Activated CD8-positive, alpha-beta memory T cell treated with anti-CD3 and anti-CD28 coated beads, Interleukin-2, amount 50 U/mL, for 1 hour (primary cell): ENCODE results near the gene POLR1C.
"Not testable (repeated sequence)": the region's sequence is repeated elsewhere in the genome, so short reads cannot be mapped to it uniquely, and the experiment has no call there.

Experiments
- DNase-seq: peaks from one replicate; pipeline ENCODE4 v3.0.0-alpha.2; 2020; ENCODE audit errors: extremely low read depth

The POLR1C gene, protein sequence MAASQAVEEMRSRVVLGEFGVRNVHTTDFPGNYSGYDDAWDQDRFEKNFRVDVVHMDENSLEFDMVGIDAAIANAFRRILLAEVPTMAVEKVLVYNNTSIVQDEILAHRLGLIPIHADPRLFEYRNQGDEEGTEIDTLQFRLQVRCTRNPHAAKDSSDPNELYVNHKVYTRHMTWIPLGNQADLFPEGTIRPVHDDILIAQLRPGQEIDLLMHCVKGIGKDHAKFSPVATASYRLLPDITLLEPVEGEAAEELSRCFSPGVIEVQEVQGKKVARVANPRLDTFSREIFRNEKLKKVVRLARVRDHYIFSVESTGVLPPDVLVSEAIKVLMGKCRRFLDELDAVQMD

DNA sequence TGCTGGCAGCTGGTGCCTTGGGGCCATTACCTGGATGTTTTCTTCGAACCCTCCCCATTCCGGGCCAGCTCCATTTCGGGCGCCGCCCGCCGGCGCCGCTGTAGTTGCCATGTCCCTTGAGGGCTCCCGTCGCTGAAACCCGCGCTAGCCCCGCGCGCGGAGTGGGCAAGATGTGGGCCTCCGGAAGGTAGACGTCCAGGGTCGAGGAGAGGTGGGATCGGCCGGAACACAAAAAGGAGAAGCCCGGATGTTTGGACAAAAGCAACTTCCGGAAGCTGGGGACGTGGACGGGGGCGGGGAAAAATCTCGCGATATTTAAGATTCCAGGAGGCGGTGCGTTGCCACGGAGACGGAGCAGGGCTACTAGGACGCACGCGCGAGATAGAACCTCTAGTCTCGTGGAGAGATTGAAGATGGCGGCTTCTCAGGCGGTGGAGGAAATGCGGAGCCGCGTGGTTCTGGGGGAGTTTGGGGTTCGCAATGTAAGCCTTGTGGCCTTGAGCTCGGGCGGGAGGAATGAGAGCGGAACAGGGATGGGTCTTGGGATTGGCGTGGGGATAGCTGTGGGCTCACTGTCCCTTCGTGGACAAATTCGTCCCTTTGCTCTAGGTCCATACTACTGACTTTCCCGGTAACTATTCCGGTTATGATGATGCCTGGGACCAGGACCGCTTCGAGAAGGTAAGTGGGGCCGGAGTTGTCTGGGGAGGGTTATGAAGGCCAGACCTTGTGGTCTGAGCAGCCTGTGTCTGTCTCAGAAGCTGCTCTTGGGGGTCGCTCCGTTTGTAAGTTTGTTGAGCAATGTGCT, at the start of gene POLR1C, which contains the start of gene YIPF3:
Gene POLR1C, plus strand, starts transcription at position 393 of the 808 bp plus-strand sequence. Its CDS starts 21 bp downstream, at position 414.
Gene YIPF3, minus strand, starts transcription at position 230 of the 808 bp plus-strand sequence. Its CDS starts 119 bp downstream, at position 111.
- peak; percentile 95 for DNase-seq

- DNase-seq, result not testable (repeated sequence)
Observed at GRCh38 chr6:43467265-43467664, 49.6 kb upstream of the POLR1C start.

GRCh38 chr6:43467752-43468151, 49.1 kb upstream of the POLR1C start:
- DNase-seq, result no peak

GRCh38 chr6:43468240-43468639, 48.6 kb upstream of the POLR1C start:
- DNase-seq, result no peak

DNA sequence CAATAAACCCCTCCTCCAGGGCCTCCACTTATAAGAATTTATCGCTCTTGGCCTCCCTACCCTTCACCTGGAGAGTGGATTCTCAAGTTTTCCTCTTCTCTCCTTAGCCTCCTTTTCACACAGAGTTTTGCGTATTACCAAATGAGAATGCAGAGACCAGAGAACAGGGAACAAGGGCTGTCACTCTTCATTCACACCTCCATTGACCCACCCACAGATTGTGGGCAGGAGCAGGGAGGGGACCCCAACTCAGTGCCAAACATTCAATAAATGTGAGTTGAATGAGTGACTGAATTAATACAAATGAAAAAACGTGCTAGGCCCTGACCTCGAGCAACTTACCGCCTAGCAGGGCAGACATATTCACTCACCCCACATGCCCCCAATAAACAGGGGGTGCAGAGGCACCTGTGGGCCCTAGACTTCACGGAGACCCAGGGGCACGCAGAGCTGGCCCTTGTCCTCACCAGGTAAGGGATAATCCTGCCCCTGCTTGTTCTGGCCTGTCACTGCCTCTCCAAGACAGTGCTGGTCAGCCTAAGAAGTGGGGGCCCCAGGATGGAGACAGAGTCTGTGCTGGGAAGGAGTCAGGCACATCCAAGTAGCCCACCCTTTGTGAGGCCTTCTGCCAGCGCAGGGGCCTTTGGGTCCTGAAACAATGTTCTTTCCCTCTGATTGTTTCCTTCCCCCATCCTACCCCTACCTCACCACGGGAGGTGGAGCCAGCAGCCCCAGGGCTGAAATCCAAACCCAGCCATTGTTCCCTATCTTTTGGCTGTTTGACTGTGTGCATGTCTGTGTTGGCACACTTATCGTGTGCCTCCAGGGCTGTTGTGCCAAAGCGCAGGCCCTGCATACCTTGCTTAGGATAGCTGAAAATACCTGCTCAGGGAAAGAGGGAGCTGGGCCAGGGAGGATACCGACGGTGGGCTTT, 47.9 kb upstream of the POLR1C start:
- no peak for DNase-seq

DNA sequence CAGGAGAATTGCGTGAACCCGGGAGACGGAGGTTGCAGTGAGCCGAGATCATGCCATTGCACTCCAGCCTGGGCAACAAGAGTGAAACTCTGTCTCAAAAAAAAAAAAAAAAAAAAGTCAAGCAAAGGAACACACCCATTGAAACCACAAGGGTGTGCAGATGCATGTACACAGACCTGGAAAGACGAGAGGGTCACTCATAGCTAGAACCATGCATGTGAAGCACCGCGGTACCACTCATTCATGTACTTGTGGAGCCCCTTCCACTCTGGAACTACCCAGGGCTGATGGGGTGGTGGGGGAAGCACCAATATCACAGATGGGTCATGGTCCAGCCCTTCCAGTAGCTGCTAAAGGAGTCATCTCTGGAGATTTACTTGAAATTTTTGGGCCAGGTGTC, 46.9 kb upstream of the POLR1C start:
- no peak for DNase-seq

DNA sequence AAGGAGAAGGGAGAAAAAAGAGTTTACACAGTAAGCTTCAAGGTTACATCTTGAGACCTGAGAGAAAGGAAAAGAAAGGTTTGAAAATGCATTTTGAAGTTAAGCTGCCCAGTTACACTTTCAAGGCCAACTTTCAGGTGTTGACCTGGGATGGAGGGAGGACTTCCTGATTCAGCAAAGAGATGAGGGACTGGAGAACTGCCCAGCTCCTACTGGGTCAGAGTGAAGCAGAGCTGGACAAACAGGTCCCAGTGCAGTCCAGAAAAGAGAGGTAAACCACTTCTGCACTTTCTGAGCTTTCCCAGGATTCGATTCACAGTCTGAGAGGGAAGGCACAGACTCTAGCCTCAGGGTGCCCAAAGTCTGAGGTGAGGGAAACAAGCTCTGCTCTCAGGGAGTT, 45.5 kb upstream of the POLR1C start:
- DNase-seq, result no peak

DNA sequence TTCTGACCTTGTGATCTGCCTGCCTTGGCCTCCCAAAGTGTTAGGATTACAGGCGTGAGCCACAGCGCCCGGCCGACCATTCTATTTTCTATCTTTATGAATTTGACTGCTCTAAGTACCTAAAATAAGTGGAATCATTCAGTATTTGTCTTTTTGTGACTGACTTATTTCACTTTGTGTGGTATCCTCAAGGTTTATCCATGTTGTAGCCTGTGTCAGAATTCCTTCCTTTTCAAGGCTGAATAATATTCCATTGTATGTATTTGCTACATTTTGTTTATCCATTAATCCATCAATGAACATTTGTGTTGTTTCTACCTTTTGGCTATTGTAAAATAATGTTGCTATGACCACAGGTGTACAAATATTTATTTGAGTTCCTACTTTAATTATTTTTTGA, 44.4 kb upstream of the POLR1C start:
- DNase-seq, result no peak

DNA sequence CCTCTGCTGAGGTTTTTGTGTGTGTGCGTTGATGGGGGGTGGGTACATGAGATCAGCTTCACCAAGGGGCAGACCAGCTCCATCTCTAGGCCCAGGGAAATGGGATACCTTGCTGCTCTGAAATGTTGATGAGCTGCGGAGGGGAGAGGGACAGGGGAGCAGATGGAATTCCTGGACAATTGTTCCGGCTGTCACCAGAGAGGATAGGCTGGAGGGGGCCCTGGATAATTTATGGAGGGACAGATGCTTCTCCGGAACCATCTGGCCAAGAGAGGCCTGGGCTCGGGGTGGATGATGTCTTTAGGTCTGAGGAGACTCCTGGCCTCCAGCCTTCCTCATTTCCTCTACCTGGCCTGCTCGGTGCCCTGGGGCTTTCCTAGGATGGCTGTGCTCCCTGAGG, 41.4 kb upstream of the POLR1C start:
- DNase-seq, result no peak

DNA sequence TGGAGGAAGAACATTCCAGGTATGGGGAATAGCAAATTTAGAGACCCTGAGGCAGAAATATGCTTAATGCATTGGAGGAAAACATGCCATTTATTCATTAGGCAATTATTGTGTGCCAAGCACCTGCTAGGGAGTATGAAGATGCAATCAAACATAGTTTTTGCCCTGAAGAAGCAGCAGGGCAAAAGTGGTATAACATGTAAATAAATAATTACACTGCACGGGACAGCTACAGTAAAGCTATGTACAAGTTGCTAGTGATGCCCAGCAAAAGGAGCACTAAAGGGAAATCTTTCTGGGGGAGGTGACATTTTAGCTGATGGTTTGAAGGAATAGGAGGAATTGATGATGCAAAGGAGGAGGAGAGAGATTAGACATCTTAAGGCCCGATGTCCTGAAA, 40.1 kb upstream of the POLR1C start:
- no peak for DNase-seq

DNA sequence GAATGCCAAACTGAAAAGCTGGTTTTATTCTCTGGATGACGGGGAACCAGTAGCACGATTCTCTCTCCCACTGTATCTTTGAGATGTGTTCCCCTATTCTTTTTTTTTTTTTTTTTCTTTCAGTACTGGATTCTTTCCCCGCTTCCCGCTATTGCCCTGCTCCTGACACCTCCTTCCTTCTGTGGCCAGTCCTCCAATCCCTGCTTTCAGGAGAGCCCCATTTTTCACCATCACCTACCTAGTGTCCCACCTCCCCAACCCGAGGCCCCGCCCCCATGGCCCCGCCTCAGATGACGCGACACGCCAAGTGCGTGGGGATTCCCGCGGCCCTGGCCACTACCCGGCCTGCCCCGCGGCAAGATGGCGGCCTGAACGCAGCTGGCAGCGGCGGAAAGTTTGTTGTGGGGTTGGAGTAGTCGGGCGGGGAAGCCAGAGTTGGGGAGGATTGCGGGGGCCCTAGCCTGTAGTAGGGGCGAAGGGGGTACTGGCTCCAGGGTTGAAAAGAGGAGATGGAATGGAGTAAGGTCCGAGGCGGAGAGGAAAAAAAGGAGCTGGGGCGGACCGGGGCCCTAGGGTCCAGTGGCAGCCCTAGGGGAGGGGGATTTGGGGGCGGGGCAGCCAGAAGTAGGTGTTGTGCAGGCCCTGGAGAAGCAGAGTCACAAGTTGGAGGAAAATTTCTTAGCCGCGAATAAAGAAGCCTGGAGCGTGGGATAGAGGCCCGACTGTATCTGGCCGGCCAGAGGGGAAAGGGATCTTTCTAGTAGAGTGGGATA, 39.5 kb upstream of the POLR1C start, which contains the start of gene TJAP1:
Gene TJAP1, plus strand, starts transcription at position 336 of the 773 bp plus-strand sequence. CDS start 21,432 bp downstream, outside the sequence.
- peak; percentile 78 for DNase-seq

DNA sequence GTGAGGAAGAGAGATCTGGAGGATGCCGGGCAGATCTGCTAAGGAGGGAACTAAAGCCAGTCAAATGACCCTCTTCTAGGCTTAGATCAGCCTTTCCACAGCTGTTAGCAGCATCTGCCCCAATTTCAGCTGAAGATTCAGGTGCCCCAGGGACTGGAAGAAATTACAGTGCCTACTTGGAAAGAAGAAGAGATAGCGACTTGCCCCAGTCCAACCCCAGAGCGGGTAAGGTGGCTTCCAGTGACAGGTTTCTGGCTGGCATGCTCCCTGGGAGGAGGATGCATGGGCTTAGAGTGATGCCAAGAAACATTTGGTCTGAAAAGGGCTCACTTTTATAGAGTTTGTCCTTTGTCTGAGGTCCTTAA, 38.9 kb upstream of the POLR1C start:
- DNase-seq, result no peak

- DNase-seq, result no peak
Observed at GRCh38 chr6:43481075-43481474, 35.8 kb upstream of the POLR1C start.

DNA sequence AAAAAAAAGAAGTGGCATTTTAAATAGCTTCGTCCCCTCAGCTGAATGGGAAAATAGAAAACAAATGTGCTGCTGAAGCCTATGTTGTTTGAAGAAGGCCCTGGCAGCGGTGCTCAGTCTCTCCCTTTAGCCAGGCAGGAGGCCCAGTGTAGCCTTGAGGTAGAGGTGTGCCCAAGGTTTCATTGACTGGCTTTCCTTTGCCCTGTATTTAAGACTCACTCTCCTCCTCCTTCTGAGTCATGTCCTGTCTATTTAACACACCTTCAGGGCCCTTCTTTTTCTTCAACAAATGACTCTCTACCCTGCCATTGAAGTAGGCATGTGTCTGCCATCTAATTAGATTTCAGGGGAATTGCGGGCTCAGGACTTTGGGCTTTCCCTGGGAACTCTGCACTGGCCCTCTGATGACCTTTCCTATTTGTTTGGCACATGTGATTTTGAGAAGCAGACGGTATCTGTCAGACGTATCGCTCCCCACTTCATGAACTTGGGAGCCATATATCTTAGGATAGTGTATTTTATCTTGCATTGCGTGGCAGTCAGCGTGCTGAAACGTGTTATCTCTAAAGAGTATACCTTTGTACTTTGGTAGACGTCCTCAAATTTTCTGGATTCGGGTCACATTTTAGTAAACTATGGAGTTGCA, 35.2 kb upstream of the POLR1C start:
- DNase-seq, result no peak

GRCh38 chr6:43488667-43489276, 28.1 kb upstream of the POLR1C start:
- no peak for DNase-seq

DNA sequence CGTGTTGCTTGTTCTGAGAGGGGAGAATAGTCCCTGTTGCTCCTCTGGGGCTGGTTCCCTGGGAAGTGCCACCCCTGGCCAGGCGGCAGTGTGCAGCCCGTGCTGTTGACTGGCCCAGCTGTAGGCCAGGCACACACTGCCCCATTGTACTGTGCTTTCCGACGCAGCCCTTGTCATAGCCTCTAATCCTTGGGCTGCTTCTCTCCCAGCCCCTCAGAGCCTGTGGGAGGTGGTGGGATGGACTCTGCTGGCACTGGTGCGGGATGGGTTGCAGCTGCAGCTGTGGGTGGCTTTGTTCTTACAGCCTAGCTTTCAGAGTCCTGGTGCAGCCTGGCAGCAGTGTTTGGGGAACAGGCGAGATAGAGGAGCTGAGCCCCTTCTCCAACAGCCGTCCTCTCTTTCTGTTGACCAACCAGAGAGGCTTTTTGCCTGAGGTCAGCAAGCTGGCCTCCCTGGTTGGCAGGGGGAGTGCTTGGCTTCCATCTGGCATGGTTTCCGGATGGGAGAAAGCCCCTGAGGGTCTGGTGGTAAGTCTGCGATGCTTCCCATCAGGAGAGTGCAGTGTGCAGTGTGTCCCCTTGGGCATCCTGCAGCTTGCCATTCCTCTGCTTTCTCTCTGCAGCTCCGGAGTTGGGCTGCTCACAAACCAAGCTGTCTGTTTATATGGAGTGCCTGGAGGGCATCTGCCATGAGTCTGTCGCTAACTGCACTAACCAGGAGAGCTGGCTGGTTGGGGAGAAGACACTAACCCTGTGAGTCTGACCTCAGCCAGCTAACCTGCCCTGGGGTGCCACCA, 27.4 kb upstream of the POLR1C start:
- no peak for DNase-seq

DNA sequence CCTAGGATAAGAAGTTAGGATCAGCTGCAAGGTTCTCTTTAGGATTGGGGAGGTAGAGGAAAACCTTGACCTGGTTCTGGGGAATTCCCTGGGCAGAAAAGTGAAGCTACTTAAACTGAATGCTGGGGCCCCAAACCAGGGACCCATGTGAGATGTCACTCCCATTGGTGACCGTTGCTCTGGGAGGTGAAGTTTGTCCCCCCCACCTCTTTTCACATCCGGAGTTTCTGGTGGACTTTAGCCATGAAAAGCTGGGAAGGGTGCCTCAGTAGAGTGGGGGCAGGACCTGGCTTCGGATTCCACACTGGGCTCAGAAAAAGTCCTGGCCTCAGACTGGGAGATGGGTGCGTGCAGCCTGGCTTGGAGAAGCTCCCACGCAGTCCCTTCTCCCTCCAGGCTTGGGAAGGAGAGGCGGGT, 26.4 kb upstream of the POLR1C start:
- no peak for DNase-seq

- no peak for DNase-seq
Observed at GRCh38 chr6:43491750-43492661, 24.9 kb upstream of the POLR1C start.
